IMR-90 (cell line): ENCODE data around the gene MAG. TPM values are rescaled to one million over a fixed set of nuclear protein-coding genes. Genes with fewer than 3 reads are reported as not detected.

ENCODE experiments used
- ATAC-seq: fragments of 200-7000 bp; cut with Tn5 transposase; 2 replicates; pipeline ENCODE4 v1.9.1; 2020; ENCODE audit warnings: low read depth, mild to moderate bottlenecking, moderate library complexity
- BruUV-seq: library from RNA; stranded (reverse); fragments of 400-500 nt; replicated peaks from 2 replicates; lab custom pipeline; 2021; lab: Mats Ljungman, UMichigan
- CTCF ChIA-PET: fragments of 300-600 bp; formaldehyde crosslinking; extraction: SDS; loops from one replicate; lab custom pipeline; 2021; ENCODE audit warnings: antibody characterized with exemption; lab: Yijun Ruan, JAX
- POLR2A ChIA-PET: fragments of 300-600 bp; sonication (Branson Sonifier 250); formaldehyde crosslinking; loops from one replicate; lab custom pipeline; 2022; ENCODE audit warnings: antibody characterized with exemption; ENCODE audit not compliant: unreplicated experiment; lab: Charles Lee
- DNase-seq: peaks from one replicate; pipeline ENCODE4 v3.0.0; 2013
- H2AFZ ChIP-seq: replicated peaks from 2 replicates; pipeline ENCODE3; 2013; ENCODE audit warnings: low read length, mild to moderate bottlenecking; ENCODE audit not compliant: poor library complexity
- H2AK5ac ChIP-seq: 2 replicates; pipeline ENCODE4 v1.6.1; 2013; ENCODE audit warnings: low read depth, low read length, inconsistent platforms
- H2AK9ac ChIP-seq: replicated peaks from 2 replicates; pipeline ENCODE3; 2013; ENCODE audit warnings: mild to moderate bottlenecking, low read depth, low read length, moderate library complexity; ENCODE audit not compliant: poor library complexity
- H2BK120ac ChIP-seq: 2 replicates; pipeline ENCODE4 v1.6.1; 2013; ENCODE audit warnings: low read depth, low read length, inconsistent platforms
- H2BK15ac ChIP-seq: 3 replicates; pipeline ENCODE4 v1.6.1; 2013; ENCODE audit warnings: low read depth, low read length, inconsistent platforms
- H2BK20ac ChIP-seq: 2 replicates; pipeline ENCODE4 v1.6.1; 2013; ENCODE audit warnings: low read depth, mild to moderate bottlenecking, inconsistent platforms, low read length, moderate library complexity
- H2BK5ac ChIP-seq: 2 replicates; pipeline ENCODE4 v1.6.1; 2013; ENCODE audit warnings: mild to moderate bottlenecking, low read depth, low read length, inconsistent platforms; ENCODE audit not compliant: poor library complexity, severe bottlenecking
- H3K14ac ChIP-seq: replicated peaks from 2 replicates; pipeline ENCODE4 v1.6.1; 2013; ENCODE audit warnings: low read depth, low read length, inconsistent platforms
- H3K18ac ChIP-seq: 2 replicates; pipeline ENCODE4 v1.6.1; 2013; ENCODE audit warnings: low read depth, low read length, control low read depth
- H3K23ac ChIP-seq: 2 replicates; pipeline ENCODE4 v1.6.1; 2013; ENCODE audit warnings: low read depth, low read length, inconsistent platforms
- H3K27ac ChIP-seq: 2 replicates; pipeline ENCODE4 v1.5.1; 2013; ENCODE audit warnings: mild to moderate bottlenecking, control low read depth, low read length; ENCODE audit not compliant: insufficient read depth
- H3K27me3 ChIP-seq: 2 replicates; pipeline ENCODE4 v1.6.1; 2013; ENCODE audit warnings: low read length; ENCODE audit not compliant: control insufficient read depth, insufficient read depth
- H3K36me3 ChIP-seq: 2 replicates; pipeline ENCODE4 v1.6.1; 2013; ENCODE audit warnings: low read length, mixed read lengths; ENCODE audit not compliant: control insufficient read depth, insufficient read depth
- H3K4ac ChIP-seq: 2 replicates; pipeline ENCODE4 v1.6.1; 2013; ENCODE audit warnings: low read depth, low read length, inconsistent platforms
- H3K4me1 ChIP-seq: 2 replicates; pipeline ENCODE4 v1.6.1; 2013; ENCODE audit warnings: low read length, mixed read lengths; ENCODE audit not compliant: control insufficient read depth, insufficient read depth
- H3K4me2 ChIP-seq: 2 replicates; pipeline ENCODE4 v1.6.1; 2013; ENCODE audit warnings: low read depth, mild to moderate bottlenecking, control low read depth, low read length, moderate library complexity
- H3K4me3 ChIP-seq: 2 replicates; pipeline ENCODE4 v1.5.1; 2013; ENCODE audit warnings: low read depth, mild to moderate bottlenecking, control low read depth, low read length, moderate library complexity; ENCODE audit not compliant: insufficient read depth
- H3K56ac ChIP-seq: 2 replicates; pipeline ENCODE4 v1.6.1; 2013; ENCODE audit warnings: low read length, inconsistent platforms; ENCODE audit not compliant: insufficient read depth; ENCODE audit errors: extremely low read depth
- H3K79me1 ChIP-seq, 2 experiments: 2 replicates each; pipeline ENCODE4 v1.6.1; 2013; ENCODE audit warnings: low read length in 2 of 2, inconsistent platforms in 1 of 2, low read depth in 1 of 2
- H3K9ac ChIP-seq: 2 replicates; pipeline ENCODE4 v1.6.1; 2013; ENCODE audit warnings: low read depth, low read length, control low read depth
- H3K9me1 ChIP-seq: 2 replicates; pipeline ENCODE4 v1.6.1; 2013; ENCODE audit warnings: low read length, inconsistent platforms; ENCODE audit not compliant: insufficient read depth
- H3K9me3 ChIP-seq: 2 replicates; pipeline ENCODE4 v1.6.1; 2013; ENCODE audit warnings: low read length; ENCODE audit not compliant: control insufficient read depth, insufficient read depth
- H4K20me1 ChIP-seq: 2 replicates; pipeline ENCODE4 v1.6.1; 2013; ENCODE audit warnings: low read length, inconsistent platforms; ENCODE audit not compliant: insufficient read depth
- H4K5ac ChIP-seq: 2 replicates; pipeline ENCODE4 v1.6.1; 2013; ENCODE audit warnings: mild to moderate bottlenecking, low read depth, low read length, control low read depth
- H4K8ac ChIP-seq, 2 experiments: 2 replicates each; pipeline ENCODE4 v1.6.1; 2013; ENCODE audit warnings: low read depth in 2 of 2, low read length in 2 of 2, control low read depth in 1 of 2, inconsistent platforms in 1 of 2
- H4K91ac ChIP-seq: 2 replicates; pipeline ENCODE4 v1.6.1; 2013; ENCODE audit warnings: low read depth, low read length, inconsistent platforms; ENCODE audit not compliant: insufficient read depth
- BHLHE40 ChIP-seq: fragments of 150-350 bp; IDR thresholded peaks from 2 replicates; pipeline ENCODE4 v1.6.1; 2016; ENCODE audit warnings: mild to moderate bottlenecking, low read depth, low read length
- CEBPB ChIP-seq: IDR thresholded peaks from 2 replicates; pipeline ENCODE4 v1.6.1; 2012; ENCODE audit warnings: low read depth, low read length, improper control_type of control experiment
- CHD1 ChIP-seq: IDR thresholded peaks from 2 replicates; pipeline ENCODE4 v1.6.1; 2012; ENCODE audit warnings: low read depth, low read length, improper control_type of control experiment
- CTCF ChIP-seq: conservative IDR thresholded peaks from 2 replicates; pipeline ENCODE4 v1.5.1; 2012; ENCODE audit warnings: mild to moderate bottlenecking, low read depth, low read length, improper control_type of control experiment
- ELK1 ChIP-seq: fragments of 150-350 bp; IDR thresholded peaks from 2 replicates; pipeline ENCODE4 v1.6.1; 2016; ENCODE audit warnings: low read depth, mild to moderate bottlenecking, low read length, moderate library complexity, borderline replicate concordance
- FOS ChIP-seq: fragments of 150-350 bp; IDR thresholded peaks from 2 replicates; pipeline ENCODE4 v1.6.1; 2016; ENCODE audit warnings: low read depth, low read length
- MAFK ChIP-seq: IDR thresholded peaks from 2 replicates; pipeline ENCODE4 v1.6.1; 2012; ENCODE audit warnings: low read depth, low read length, improper control_type of control experiment
- MAZ ChIP-seq: IDR thresholded peaks from 2 replicates; pipeline ENCODE4 v1.6.1; 2012; ENCODE audit warnings: low read depth, mild to moderate bottlenecking, low read length, improper control_type of control experiment, moderate library complexity, borderline replicate concordance
- MXI1 ChIP-seq: IDR thresholded peaks from 2 replicates; pipeline ENCODE4 v1.6.1; 2012; ENCODE audit warnings: low read depth, mild to moderate bottlenecking, low read length, moderate library complexity, borderline replicate concordance
- NFE2L2 ChIP-seq: fragments of 150-350 bp; IDR thresholded peaks from 2 replicates; pipeline ENCODE4 v1.6.1; 2016; ENCODE audit warnings: low read depth, mild to moderate bottlenecking, low read length
- POLR2A ChIP-seq: IDR thresholded peaks from 2 replicates; pipeline ENCODE4 v1.6.1; 2012; ENCODE audit warnings: mild to moderate bottlenecking, low read depth, low read length
- RAD21 ChIP-seq: IDR thresholded peaks from 2 replicates; pipeline ENCODE4 v1.6.1; 2012; ENCODE audit warnings: low read length, improper control_type of control experiment
- RCOR1 ChIP-seq: IDR thresholded peaks from 2 replicates; pipeline ENCODE4 v1.6.1; 2012; ENCODE audit warnings: mild to moderate bottlenecking, low read length, improper control_type of control experiment; ENCODE audit not compliant: insufficient replicate concordance
- RFX5 ChIP-seq: IDR thresholded peaks from 2 replicates; pipeline ENCODE4 v1.8.0; 2012; ENCODE audit warnings: low read depth, mild to moderate bottlenecking, low read length, moderate library complexity
- SMC3 ChIP-seq: fragments of 150-350 bp; IDR thresholded peaks from 2 replicates; pipeline ENCODE4 v1.6.1; 2016; ENCODE audit warnings: low read depth, mild to moderate bottlenecking, antibody characterized with exemption, low read length, moderate library complexity
- USF2 ChIP-seq: fragments of 150-350 bp; IDR thresholded peaks from 2 replicates; pipeline ENCODE4 v1.6.1; 2017; ENCODE audit warnings: mild to moderate bottlenecking, antibody characterized with exemption, low read length, low read depth
- whole genome bisulfite sequencing, 2 experiments: methylation state at CpG; one replicate each; pipeline versions ENCODE4 v1.1.5 to v1.1.7; 2013; ENCODE audit warnings: missing lambda C conversion rate in 2 of 2; ENCODE audit not compliant: insufficient read length in 1 of 2; ENCODE audit errors: extremely low coverage in 2 of 2; 5-methylcytosine and 5-hydroxymethylcytosine counted together
- dilution Hi-C: fragments of 300-500 bp; cut with HindIII; formaldehyde crosslinking; loops from one replicate; pipeline ENCODE4 v1.14.3; 2018; ENCODE audit warnings: low sequenced_read_pairs; ENCODE audit not compliant: unreplicated experiment
- in situ Hi-C: fragments of 300-500 bp; cut with MboI; formaldehyde crosslinking; loops from 3 replicates; pipeline ENCODE4 v1.14.3; 2019; ENCODE audit warnings: low sequenced_read_pairs, inconsistent platforms, mixed read lengths
- intact Hi-C: fragments of 100-400 bp; cut with micrococcal nuclease; formaldehyde crosslinking; loops from 2 replicates; pipeline ENCODE4 v1.10.0; 2022
- polyA plus RNA-seq, 3 experiments: library from polyadenylated mRNA; depleted of rRNA; stranded (reverse); fragments of >200 nt; gene quantifications; 2 replicates each; pipeline ENCODE4 v1.2.3, GENCODE V29; 2012; ENCODE audit warnings: low replicate concordance in 1 of 3
- total RNA-seq: library from RNA; depleted of rRNA; stranded (reverse); fragments of >200 nt; gene quantifications from 2 replicates; pipeline ENCODE4 v1.2.3, GENCODE V29; 2012

MAG gene
- total and polyA plus RNA-seq, 2 of the 4 experiments (the other 2 are of a cell fraction): not detected

GRCh38 chr19:35285095-35285449 is 6.9 kb upstream of the MAG start:
- dilution Hi-C loops: no loop called here
- Histone ChIP-seq H2AK9ac (no peak overlapping the region), H2BK15ac (no peak overlapping the region), H3K14ac (no peak overlapping the region), H3K4me3 (no peak overlapping the region), H2AFZ (no peak overlapping the region), H3K4me1 (no peaks in the 10 kb centered on the region), H3K56ac (no peak overlapping the region), H2BK120ac (no peak overlapping the region), H3K36me3 (no peaks in the 10 kb centered on the region), H3K4ac (no peak overlapping the region), H3K4me2 (no peak overlapping the region), H4K8ac (no peak overlapping the region), H3K27me3 (peaks cover 31% of the 10 kb centered on the region), H4K20me1 (no peaks in the 10 kb centered on the region), H3K9me3 (no peaks in the 10 kb centered on the region), H3K9me1 (no peaks in the 10 kb centered on the region), H4K5ac (no peak overlapping the region), H2AK5ac (no peak overlapping the region), H3K23ac (no peak overlapping the region), H2BK5ac (no peak overlapping the region), H4K91ac (no peak overlapping the region), H3K79me1 (no peaks in the 10 kb centered on the region), H3K18ac (no peak overlapping the region), H3K9ac (no peak overlapping the region), H2BK20ac (no peak overlapping the region), H3K27ac (no peak overlapping the region)
- no TSS peak for BruUV-seq
- CTCF ChIA-PET: no interaction called here
- intact Hi-C loops: no loop called here
- POLR2A ChIA-PET: no interaction called here
- WGBS, 2 experiments: no CpG with 5 or more reads among the region's 1 CpG
- TF ChIP-seq RCOR1 (no peak), SMC3 (no peak), CTCF (no peak), CEBPB (no peak), MAFK (no peak), USF2 (no peak), MAZ (no peak), BHLHE40 (no peak), RAD21 (no peak), POLR2A (no peak), ELK1 (no peak), NFE2L2 (no peak), FOS (no peak), CHD1 (no peak), MXI1 (no peak), RFX5 (no peak)
- ATAC-seq (no peak), DNase-seq (no peak)
- in situ Hi-C loops: no loop called here
